Spleen (tissue), 7 donors: ENCODE measurements around the gene FMNL1.

Experiments used
- CTCF ChIP-seq, 11 experiments: fragments of 200-600 bp in 7 of 11; fragments of 450-650 bp in 4 of 11; sonication (generic) in 4 of 11; IDR thresholded peaks in 8 of 11; conservative IDR thresholded peaks in 3 of 11; 1 replicate in 7 of 11; 2 replicates in 4 of 11; pipeline versions ENCODE4 v1.4.0 to v1.8.0; 2016 to 2021; ENCODE audit warnings: antibody characterized with exemption in 11 of 11, inconsistent platforms in 4 of 11, mild to moderate bottlenecking in 1 of 11
- POLR2A ChIP-seq, 3 donors: fragments of 450-650 bp; IDR thresholded peaks; one replicate each; pipeline ENCODE4 v1.5.1; 2017; ENCODE audit warnings: antibody characterized with exemption in 3 of 3, mild to moderate bottlenecking in 1 of 3
- donor health status: DM: no; HTN: no; CAD: no; lungs with moderate emphysema.
- donor health status: DM: no; HTN: no; CAD: no.
- donor health status: DM: no; HTN: no; CAD: no.

- TF ChIP-seq CTCF (IDR thresholded peaks at IDR 0.05 in 8 of 11, conservative IDR thresholded peaks at IDR 0.05 in 3 of 11) (no peak), POLR2A (IDR thresholded peaks at IDR 0.05) (no peak)
Measured at GRCh38 chr17:45229681-45230409, 8.2 kb downstream of the FMNL1 start.
